H9 (cell line): ENCODE measurements around the gene PAPLN. TPM values are rescaled to one million over a fixed set of nuclear protein-coding genes. Genes with fewer than 3 reads are reported as not detected.

Experiments
- DNase-seq: peaks from one replicate; pipeline ENCODE4 v3.0.0-alpha.2; 2017
- H2AFZ ChIP-seq: one replicate; pipeline ENCODE4 v1.6.1; 2013; ENCODE audit warnings: mild to moderate bottlenecking, low read length, control low read depth, moderate library complexity
- H2AK5ac ChIP-seq: 2 replicates; pipeline ENCODE4 v1.6.1; 2013; ENCODE audit warnings: low read length, control low read depth, mixed read lengths; ENCODE audit not compliant: insufficient read length
- H2BK120ac ChIP-seq: one replicate; pipeline ENCODE4 v1.6.1; 2013; ENCODE audit warnings: low read depth, mild to moderate bottlenecking, low read length, control low read depth, inconsistent platforms; ENCODE audit not compliant: poor library complexity, severe bottlenecking
- H2BK12ac ChIP-seq: 2 replicates; pipeline ENCODE4 v1.6.1; 2013; ENCODE audit warnings: low read length, control low read depth, mixed read lengths, low read depth; ENCODE audit not compliant: insufficient read length
- H2BK15ac ChIP-seq: 2 replicates; pipeline ENCODE4 v1.6.1; 2013; ENCODE audit warnings: low read depth, low read length, control low read depth
- H2BK20ac ChIP-seq: one replicate; pipeline ENCODE4 v1.6.1; 2013; ENCODE audit warnings: low read depth, mild to moderate bottlenecking, low read length, control low read depth, inconsistent platforms; ENCODE audit not compliant: poor library complexity, severe bottlenecking
- H2BK5ac ChIP-seq: 2 replicates; pipeline ENCODE4 v1.6.1; 2013; ENCODE audit warnings: low read length, control low read depth, mixed read lengths; ENCODE audit not compliant: insufficient read length
- H3K14ac ChIP-seq: 2 replicates; pipeline ENCODE4 v1.6.1; 2013; ENCODE audit warnings: low read length, control low read depth; ENCODE audit not compliant: insufficient read depth
- H3K18ac ChIP-seq: 2 replicates; pipeline ENCODE4 v1.6.1; 2013; ENCODE audit warnings: low read depth, mild to moderate bottlenecking, mixed read lengths, low read length, control low read depth; ENCODE audit not compliant: insufficient read length
- H3K23ac ChIP-seq: 2 replicates; pipeline ENCODE4 v1.6.1; 2013; ENCODE audit warnings: low read length, control low read depth, mixed read lengths, low read depth; ENCODE audit not compliant: insufficient read length
- H3K23me2 ChIP-seq: 2 replicates; pipeline ENCODE4 v1.6.1; 2013; ENCODE audit warnings: low read depth, mild to moderate bottlenecking, mixed read lengths, low read length, control low read depth; ENCODE audit not compliant: insufficient read length, poor library complexity, severe bottlenecking
- H3K27ac ChIP-seq: 2 replicates; pipeline ENCODE4 v1.5.1; 2013; ENCODE audit warnings: low read length, control low read depth, mixed read lengths, low read depth; ENCODE audit not compliant: insufficient read length
- H3K27me3 ChIP-seq: 2 replicates; pipeline ENCODE4 v1.6.1; 2013; ENCODE audit warnings: low read length, control low read depth, inconsistent platforms; ENCODE audit not compliant: insufficient read depth
- H3K4ac ChIP-seq: 2 replicates; pipeline ENCODE4 v1.6.1; 2013; ENCODE audit warnings: low read depth, mild to moderate bottlenecking, control low read depth, inconsistent platforms, low read length, moderate library complexity
- H3K4me1 ChIP-seq: 2 replicates; pipeline ENCODE4 v1.6.1; 2013; ENCODE audit warnings: low read length, control low read depth, inconsistent platforms; ENCODE audit not compliant: insufficient read depth
- H3K4me2 ChIP-seq: 2 replicates; pipeline ENCODE4 v1.6.1; 2013; ENCODE audit warnings: low read length, control low read depth, mixed read lengths; ENCODE audit not compliant: insufficient read length, insufficient read depth
- H3K56ac ChIP-seq: 2 replicates; pipeline ENCODE4 v1.6.1; 2013; ENCODE audit warnings: low read depth, mild to moderate bottlenecking, mixed read lengths, low read length, control low read depth; ENCODE audit not compliant: insufficient read length
- H3K79me1 ChIP-seq: 2 replicates; pipeline ENCODE4 v1.6.1; 2013; ENCODE audit warnings: low read depth, mild to moderate bottlenecking, moderate library complexity, low read length, control low read depth, inconsistent platforms; ENCODE audit not compliant: insufficient read depth, poor library complexity, severe bottlenecking
- H3K79me2 ChIP-seq: 2 replicates; pipeline ENCODE4 v1.6.1; 2013; ENCODE audit warnings: low read length, control low read depth, inconsistent platforms; ENCODE audit not compliant: insufficient read depth
- H3K9ac ChIP-seq: 2 replicates; pipeline ENCODE4 v1.6.1; 2013; ENCODE audit warnings: low read length, control low read depth, mixed read lengths; ENCODE audit not compliant: insufficient read length; ENCODE audit errors: extremely low read depth
- H3K9me3 ChIP-seq: one replicate; pipeline ENCODE4 v1.6.1; 2013; ENCODE audit warnings: low read depth, low read length, inconsistent platforms; ENCODE audit not compliant: control insufficient read depth
- H3T11ph ChIP-seq: one replicate; pipeline ENCODE4 v1.6.1; 2013; ENCODE audit warnings: mild to moderate bottlenecking, low read length, control low read depth, inconsistent platforms
- H4K20me1 ChIP-seq: one replicate; pipeline ENCODE4 v1.6.1; 2013; ENCODE audit not compliant: control insufficient read depth, insufficient read length, insufficient read depth
- H4K5ac ChIP-seq: 2 replicates; pipeline ENCODE4 v1.6.1; 2013; ENCODE audit warnings: low read depth, mild to moderate bottlenecking, mixed read lengths, low read length, control low read depth; ENCODE audit not compliant: insufficient read length
- H4K8ac ChIP-seq: replicated peaks from 2 replicates; pipeline ENCODE4 v1.6.1; 2013; ENCODE audit warnings: low read length, control low read depth, mixed read lengths, low read depth; ENCODE audit not compliant: insufficient read length
- H4K91ac ChIP-seq: 2 replicates; pipeline ENCODE4 v1.6.1; 2013; ENCODE audit warnings: low read depth, mild to moderate bottlenecking, moderate library complexity, mixed read lengths, low read length, control low read depth; ENCODE audit not compliant: insufficient read length
- H3K27ac Mint-ChIP-seq, 3 experiments: 2 replicates in 2 of 3; 3 replicates in 1 of 3; pipeline ENCODE4 v1.8.0; 2020 to 2021; ENCODE audit warnings: mixed read lengths in 3 of 3, mild to moderate bottlenecking in 1 of 3, moderate library complexity in 1 of 3
- H3K27me3 Mint-ChIP-seq: 2 replicates; pipeline ENCODE4 v1.8.0; 2021; ENCODE audit warnings: low read depth, mild to moderate bottlenecking, moderate library complexity, mixed read lengths
- H3K36me3 Mint-ChIP-seq, 3 experiments: 2 replicates in 2 of 3; 3 replicates in 1 of 3; pipeline ENCODE4 v1.8.0; 2020 to 2021; ENCODE audit warnings: low read depth in 3 of 3, mixed read lengths in 3 of 3; ENCODE audit not compliant: insufficient read depth in 1 of 3
- H3K4me1 Mint-ChIP-seq, 2 experiments: 2 replicates each; pipeline ENCODE4 v1.8.0; 2020; ENCODE audit warnings: mixed read lengths in 2 of 2
- H3K4me3 Mint-ChIP-seq, 2 experiments: 2 replicates in 1 of 2; 3 replicates in 1 of 2; pipeline ENCODE4 v1.8.0; 2020 to 2021; ENCODE audit warnings: mild to moderate bottlenecking in 2 of 2, mixed read lengths in 2 of 2, moderate library complexity in 1 of 2
- H3K9me3 Mint-ChIP-seq, 2 experiments: 2 replicates in 1 of 2; 3 replicates in 1 of 2; pipeline ENCODE4 v1.8.0; 2020; ENCODE audit warnings: mild to moderate bottlenecking in 2 of 2, mixed read lengths in 2 of 2, moderate library complexity in 1 of 2
- WGBS: extraction: QIAGEN DNeasy Blood & Tissue Kit; methylation state at CpG from one replicate; pipeline ENCODE4 v1.1.7; 2013; ENCODE audit warnings: missing lambda C conversion rate, low lambda C conversion rate, mixed read lengths; ENCODE audit not compliant: insufficient read length; ENCODE audit errors: extremely low coverage; 5-methylcytosine and 5-hydroxymethylcytosine counted together
- total RNA-seq: library from RNA; stranded (reverse); gene quantifications from 2 replicates; pipeline ENCODE4 v1.2.1, GENCODE V29; 2021
- TF ChIP-seq, protein P1 (sequence below): fragments of 200-600 bp; sonication (generic); conservative IDR thresholded peaks from 3 replicates; pipeline ENCODE4 v1.8.0; 2021; ENCODE audit warnings: antibody characterized with exemption, mild to moderate bottlenecking

The PAPLN gene
- total RNA-seq, 1 experiment from 2014 or later, result 8.5 TPM

DNA sequence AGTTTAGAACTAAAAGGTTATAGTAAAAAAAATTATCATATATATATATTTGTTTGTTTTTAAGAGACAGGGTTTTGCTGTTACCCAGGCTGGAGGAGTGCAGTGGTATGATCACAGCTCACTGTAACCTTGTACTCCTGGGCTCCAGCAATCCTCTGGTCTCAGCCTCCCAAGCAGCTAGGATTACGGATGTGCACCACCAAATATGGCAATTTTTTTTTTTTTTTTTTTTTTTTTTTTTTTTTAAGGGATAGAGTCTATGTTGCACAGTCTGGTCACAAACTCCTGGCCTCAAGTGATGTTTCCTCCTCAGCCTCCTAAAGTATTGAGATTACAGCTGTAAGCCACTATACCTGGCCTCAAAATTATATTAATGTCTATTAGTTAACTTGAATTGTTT lies 48.7 kb downstream of the PAPLN start:
- Histone ChIP-seq H4K8ac (no peak overlapping the region), H4K5ac (no peak overlapping the region), H3K9me3 (no peaks in the 10 kb centered on the region), H3K14ac (no peak overlapping the region), H3K56ac (no peak overlapping the region), H3K23ac (no peak overlapping the region), H2BK15ac (no peak overlapping the region), H4K20me1 (no peaks in the 10 kb centered on the region), H3K18ac (no peak overlapping the region), H2AK5ac (no peak overlapping the region), H3K27me3 (no peaks in the 10 kb centered on the region), H2BK12ac (no peak overlapping the region), H3K27ac (no peak overlapping the region), H2BK120ac (no peak overlapping the region), H4K91ac (no peak overlapping the region), H3K9ac (no peak overlapping the region), H2AFZ (no peak overlapping the region), H3K4me1 (peaks cover 14% of the 10 kb centered on the region; the same call in 1 of the 2 replicates), H3K4me2 (no peak overlapping the region), H2BK5ac (no peak overlapping the region), H3T11ph (no peak overlapping the region), H3K4ac (no peak overlapping the region), H3K79me1 (no peaks in the 10 kb centered on the region), H3K23me2 (no peaks in the 10 kb centered on the region), H2BK20ac (no peak overlapping the region), H3K79me2 (no peaks in the 10 kb centered on the region)
- WGBS, result no CpG with 5 or more reads among the region's 1 CpG
- Mint-ChIP-seq H3K9me3 (no peaks in the 10 kb centered on the region), H3K27me3 (no peaks in the 10 kb centered on the region), H3K36me3 (peaks cover 3 to 26% (median 19%) of the 10 kb centered on the region in 3 experiments; a peak in 5 of 7 replicates), H3K4me3 (peak overlapping the region in 1 of 2 experiments; percentile 56; a peak in 1 of 5 replicates), H3K27ac (peak overlapping the region in 1 of 3 experiments; percentile 74; a peak in 1 of 7 replicates), H3K4me1 (peaks cover 54 to 68% of the 10 kb centered on the region in 2 experiments)
- DNase-seq, result no peak
- TF ChIP-seq, protein P1, sequence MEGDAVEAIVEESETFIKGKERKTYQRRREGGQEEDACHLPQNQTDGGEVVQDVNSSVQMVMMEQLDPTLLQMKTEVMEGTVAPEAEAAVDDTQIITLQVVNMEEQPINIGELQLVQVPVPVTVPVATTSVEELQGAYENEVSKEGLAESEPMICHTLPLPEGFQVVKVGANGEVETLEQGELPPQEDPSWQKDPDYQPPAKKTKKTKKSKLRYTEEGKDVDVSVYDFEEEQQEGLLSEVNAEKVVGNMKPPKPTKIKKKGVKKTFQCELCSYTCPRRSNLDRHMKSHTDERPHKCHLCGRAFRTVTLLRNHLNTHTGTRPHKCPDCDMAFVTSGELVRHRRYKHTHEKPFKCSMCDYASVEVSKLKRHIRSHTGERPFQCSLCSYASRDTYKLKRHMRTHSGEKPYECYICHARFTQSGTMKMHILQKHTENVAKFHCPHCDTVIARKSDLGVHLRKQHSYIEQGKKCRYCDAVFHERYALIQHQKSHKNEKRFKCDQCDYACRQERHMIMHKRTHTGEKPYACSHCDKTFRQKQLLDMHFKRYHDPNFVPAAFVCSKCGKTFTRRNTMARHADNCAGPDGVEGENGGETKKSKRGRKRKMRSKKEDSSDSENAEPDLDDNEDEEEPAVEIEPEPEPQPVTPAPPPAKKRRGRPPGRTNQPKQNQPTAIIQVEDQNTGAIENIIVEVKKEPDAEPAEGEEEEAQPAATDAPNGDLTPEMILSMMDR, result no peak
